Endothelial cell (in vitro differentiated cells): ENCODE results near the gene ADSS2. TPM values are rescaled to one million over a fixed set of nuclear protein-coding genes. Genes with fewer than 3 reads are reported as not detected.

ENCODE experiments used
- DNase-seq: peaks from one replicate; pipeline ENCODE4 v3.0.0; 2021; ENCODE audit warnings: low spot score
- H3K27ac Mint-ChIP-seq: one replicate; pipeline ENCODE4 v1.8.0; 2021; ENCODE audit warnings: mixed read lengths, inconsistent platforms; ENCODE audit not compliant: unreplicated experiment
- H3K27me3 Mint-ChIP-seq: one replicate; pipeline ENCODE4 v1.8.0; 2021; ENCODE audit warnings: mild to moderate bottlenecking, moderate library complexity, mixed read lengths, inconsistent platforms; ENCODE audit not compliant: unreplicated experiment
- H3K36me3 Mint-ChIP-seq: one replicate; pipeline ENCODE4 v1.8.0; 2021; ENCODE audit warnings: mild to moderate bottlenecking, low read depth, mixed read lengths, inconsistent platforms; ENCODE audit not compliant: unreplicated experiment
- H3K4me1 Mint-ChIP-seq: one replicate; pipeline ENCODE4 v1.8.0; 2021; ENCODE audit warnings: mild to moderate bottlenecking, mixed read lengths, inconsistent platforms; ENCODE audit not compliant: unreplicated experiment
- H3K4me3 Mint-ChIP-seq: one replicate; pipeline ENCODE4 v1.8.0; 2021; ENCODE audit warnings: mild to moderate bottlenecking, mixed read lengths, inconsistent platforms; ENCODE audit not compliant: unreplicated experiment
- H3K9me3 Mint-ChIP-seq: one replicate; pipeline ENCODE4 v1.8.0; 2021; ENCODE audit warnings: mixed read lengths, inconsistent platforms; ENCODE audit not compliant: unreplicated experiment
- total RNA-seq: library from RNA; stranded (reverse); fragmentation: NEBNext Ultra II Directional; extraction: Animal tissue kit (Norgen Biotek cat#: 25700); gene quantifications from one replicate; pipeline ENCODE4 v1.2.1, GENCODE V29; 2021; ENCODE audit not compliant: unreplicated experiment
- TF ChIP-seq, protein P1 (sequence below): fragments of 200-600 bp; sonication (generic); IDR thresholded peaks from one replicate; pipeline ENCODE4 v1.5.0; 2021; ENCODE audit warnings: antibody characterized with exemption; ENCODE audit not compliant: unreplicated experiment

Gene ADSS2
- total RNA-seq, 1 donor from 2014 or later: 35.4 TPM

DNA sequence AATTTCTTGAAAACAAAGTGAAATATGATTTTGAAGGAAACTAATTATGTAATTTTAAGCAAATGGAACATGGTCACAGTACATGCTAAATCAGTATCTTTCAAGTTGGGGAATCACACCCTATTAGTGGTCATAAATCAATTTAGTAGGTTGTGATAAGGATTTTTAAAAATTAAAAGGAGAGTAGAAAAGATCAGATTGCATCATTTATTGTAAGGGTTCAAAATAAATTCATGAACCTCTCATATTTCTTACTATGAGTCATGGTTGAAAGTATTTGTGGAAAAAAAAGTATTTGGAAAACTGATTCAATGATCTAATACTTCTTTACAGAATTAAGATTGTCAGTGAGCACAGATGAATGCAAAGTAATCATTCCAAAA lies 14.6 kb downstream of the ADSS2 start:
- TF ChIP-seq, protein P1, sequence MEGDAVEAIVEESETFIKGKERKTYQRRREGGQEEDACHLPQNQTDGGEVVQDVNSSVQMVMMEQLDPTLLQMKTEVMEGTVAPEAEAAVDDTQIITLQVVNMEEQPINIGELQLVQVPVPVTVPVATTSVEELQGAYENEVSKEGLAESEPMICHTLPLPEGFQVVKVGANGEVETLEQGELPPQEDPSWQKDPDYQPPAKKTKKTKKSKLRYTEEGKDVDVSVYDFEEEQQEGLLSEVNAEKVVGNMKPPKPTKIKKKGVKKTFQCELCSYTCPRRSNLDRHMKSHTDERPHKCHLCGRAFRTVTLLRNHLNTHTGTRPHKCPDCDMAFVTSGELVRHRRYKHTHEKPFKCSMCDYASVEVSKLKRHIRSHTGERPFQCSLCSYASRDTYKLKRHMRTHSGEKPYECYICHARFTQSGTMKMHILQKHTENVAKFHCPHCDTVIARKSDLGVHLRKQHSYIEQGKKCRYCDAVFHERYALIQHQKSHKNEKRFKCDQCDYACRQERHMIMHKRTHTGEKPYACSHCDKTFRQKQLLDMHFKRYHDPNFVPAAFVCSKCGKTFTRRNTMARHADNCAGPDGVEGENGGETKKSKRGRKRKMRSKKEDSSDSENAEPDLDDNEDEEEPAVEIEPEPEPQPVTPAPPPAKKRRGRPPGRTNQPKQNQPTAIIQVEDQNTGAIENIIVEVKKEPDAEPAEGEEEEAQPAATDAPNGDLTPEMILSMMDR: no peak
- Mint-ChIP-seq H3K36me3 (peaks cover 8% of the 10 kb centered on the region), H3K27me3 (peaks cover 3% of the 10 kb centered on the region), H3K27ac (no peak overlapping the region), H3K4me1 (peaks cover 3% of the 10 kb centered on the region), H3K9me3 (no peaks in the 10 kb centered on the region), H3K4me3 (no peak overlapping the region)
- no peak for DNase-seq

DNA sequence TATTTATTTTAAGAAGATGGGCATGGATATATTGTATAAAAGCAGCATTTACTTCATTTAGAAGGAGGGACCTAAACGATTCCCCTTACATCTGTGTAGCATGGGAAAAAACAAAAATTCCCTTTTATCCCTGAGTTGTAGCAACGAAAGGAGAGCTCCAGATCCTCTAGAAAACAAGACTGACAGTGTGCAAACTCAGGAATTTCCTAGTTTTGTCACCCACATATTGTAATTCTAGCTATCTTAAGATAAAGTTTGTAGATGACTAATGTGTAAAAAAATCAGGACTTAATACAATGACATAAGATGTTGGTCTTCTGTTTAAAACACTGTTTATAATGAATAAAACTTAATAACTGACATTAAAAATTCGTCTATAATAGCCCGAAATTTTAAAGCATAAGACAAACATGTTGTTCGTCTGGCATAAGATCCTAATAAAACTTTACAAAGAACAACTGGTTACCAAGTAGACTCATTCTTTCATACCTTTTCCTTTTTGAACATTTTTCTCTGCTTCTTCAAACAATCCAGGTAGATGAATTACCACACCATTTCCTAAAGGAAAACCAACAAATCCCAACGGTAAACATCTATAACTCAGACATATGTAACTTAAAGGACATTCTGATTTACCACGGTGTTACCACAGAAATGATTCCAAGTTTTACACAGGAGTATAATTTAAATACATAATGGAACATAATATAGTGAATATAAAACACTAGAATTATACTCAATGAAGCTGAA lies 15.2 kb downstream of the ADSS2 start:
- Mint-ChIP-seq H3K4me1 (peaks cover 3% of the 10 kb centered on the region), H3K36me3 (peaks cover 8% of the 10 kb centered on the region), H3K9me3 (no peaks in the 10 kb centered on the region), H3K4me3 (no peak overlapping the region), H3K27me3 (peaks cover 3% of the 10 kb centered on the region), H3K27ac (no peak overlapping the region)
- TF ChIP-seq, protein P1: no peak
- DNase-seq: no peak

DNA sequence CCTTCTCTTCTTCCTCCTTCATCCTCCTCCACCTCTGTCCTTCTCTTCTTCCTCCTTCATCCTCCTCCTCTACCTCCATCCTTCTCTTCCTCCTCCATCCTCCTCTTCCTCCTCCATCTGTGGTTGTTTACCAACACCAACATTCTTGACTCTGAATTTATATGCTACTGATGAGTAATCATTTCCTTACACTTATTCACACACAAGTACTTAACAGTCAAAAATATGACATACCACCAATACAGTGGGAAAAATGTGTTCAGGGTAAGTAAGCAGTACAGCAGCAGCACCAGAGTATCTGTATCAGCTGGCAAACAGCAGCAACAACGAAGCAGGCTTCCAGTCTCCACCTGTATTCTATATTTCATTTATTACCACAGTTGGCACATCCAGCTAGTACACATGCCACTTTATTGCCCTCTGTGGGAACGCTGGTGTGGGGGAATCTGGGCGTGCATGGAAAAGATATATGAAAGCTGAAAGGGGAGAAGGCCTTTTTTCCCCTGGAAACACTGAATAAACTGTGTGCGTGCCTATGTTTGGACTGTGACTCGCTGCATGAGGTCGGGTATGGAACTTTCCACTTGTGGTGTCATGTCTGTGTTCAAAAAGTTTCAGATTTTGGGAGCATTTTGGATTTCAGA lies 16.0 kb downstream of the ADSS2 start:
- Mint-ChIP-seq H3K9me3 (no peaks in the 10 kb centered on the region), H3K4me3 (no peak overlapping the region), H3K27ac (no peak overlapping the region), H3K4me1 (peaks cover 3% of the 10 kb centered on the region), H3K27me3 (peaks cover 3% of the 10 kb centered on the region), H3K36me3 (peaks cover 8% of the 10 kb centered on the region)
- TF ChIP-seq, protein P1: no peak
- no peak for DNase-seq

DNA sequence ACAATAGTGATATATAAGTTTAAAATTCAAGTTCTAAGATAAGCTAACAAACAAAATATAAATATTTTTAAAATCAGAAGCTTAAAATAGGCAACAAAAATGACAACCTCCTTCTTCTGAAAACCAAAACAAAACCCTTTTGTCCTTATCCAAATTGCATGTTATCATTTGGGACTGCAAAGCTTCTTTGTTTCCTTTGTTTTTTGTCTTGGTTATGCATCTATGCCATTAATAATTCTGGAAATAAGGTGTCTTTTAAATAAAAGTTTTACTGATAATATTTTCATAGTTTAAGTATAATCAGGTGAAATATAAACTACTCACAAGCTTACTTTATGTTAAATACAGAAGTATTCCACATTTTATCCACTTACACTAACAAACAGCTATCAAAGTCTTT lies 20.5 kb downstream of the ADSS2 start:
- TF ChIP-seq, protein P1: no peak
- Mint-ChIP-seq H3K4me1 (peaks cover 13% of the 10 kb centered on the region), H3K27ac (no peak overlapping the region), H3K27me3 (no peaks in the 10 kb centered on the region), H3K36me3 (peaks cover 8% of the 10 kb centered on the region), H3K9me3 (no peaks in the 10 kb centered on the region), H3K4me3 (no peak overlapping the region)
- DNase-seq: no peak

DNA sequence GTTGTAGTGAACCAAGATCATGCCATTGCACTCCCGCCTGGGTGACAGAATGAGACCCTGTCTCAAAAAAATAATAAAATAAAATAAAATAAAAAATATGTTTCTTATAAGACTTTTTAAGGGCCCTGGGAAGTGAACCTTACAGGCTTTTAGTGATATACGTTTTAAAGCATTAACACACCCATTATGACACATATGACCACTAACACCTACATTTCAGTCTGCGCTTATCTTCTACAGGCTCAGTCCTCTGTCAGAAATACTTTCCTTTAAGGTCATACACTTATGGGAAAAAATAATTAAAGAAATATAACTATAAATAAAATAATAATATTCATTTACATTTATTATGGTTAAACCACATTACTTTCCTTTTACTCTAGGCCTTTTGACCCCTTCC lies 21.9 kb downstream of the ADSS2 start:
- DNase-seq: no peak
- Mint-ChIP-seq H3K4me3 (no peak overlapping the region), H3K27ac (no peak overlapping the region), H3K9me3 (no peaks in the 10 kb centered on the region), H3K36me3 (no peaks in the 10 kb centered on the region), H3K27me3 (no peaks in the 10 kb centered on the region), H3K4me1 (peaks cover 13% of the 10 kb centered on the region)
- TF ChIP-seq, protein P1: no peak
